NCI-H345 treated with DMSO at 0.1 percent for 48 hours (cell line): ENCODE results near the gene GMCL2.
A peak's percentile ranks its signal among the peaks of the same experiment; 100 is the strongest.
"Not testable (repeated sequence)": the region's sequence is repeated elsewhere in the genome, so short reads cannot be mapped to it uniquely, and the experiment has no call there.

Source experiments
- DNase-seq: peaks from one replicate; lab custom pipeline; 2025; ENCODE audit not compliant: unreplicated experiment; lab: John Stamatoyannopoulos, UW

Gene GMCL2

GRCh38 chr5:178187014-178187413, at the start of gene GMCL2:
Gene GMCL2 (minus strand): TSS chr5:178187371. CDS start chr5:178187299, 72 bp downstream.
- no peak for DNase-seq

GRCh38 chr5:178236679-178237078, 49.5 kb upstream of the GMCL2 start:
- DNase-seq = no peak

GRCh38 chr5:178236126-178236525, 49.0 kb upstream of the GMCL2 start:
- DNase-seq = no peak

GRCh38 chr5:178235588-178235974, 48.4 kb upstream of the GMCL2 start:
- no peak for DNase-seq

GRCh38 chr5:178234750-178235587, 47.8 kb upstream of the GMCL2 start:
- peak; percentile 56 for DNase-seq

GRCh38 chr5:178234121-178234749, 47.1 kb upstream of the GMCL2 start:
- peak; percentile 6 for DNase-seq

- no peak for DNase-seq
Measured at GRCh38 chr5:178232920-178233429, 45.8 kb upstream of the GMCL2 start.

GRCh38 chr5:178232124-178232919, 45.2 kb upstream of the GMCL2 start, which contains the start of gene PHYKPL:
Gene PHYKPL (minus strand): TSS chr5:178232802. CDS start chr5:178232550, 252 bp downstream.
- peak; percentile 38 for DNase-seq

GRCh38 chr5:178231539-178232123, 44.5 kb upstream of the GMCL2 start:
- DNase-seq = no peak

GRCh38 chr5:178230879-178231538, 43.8 kb upstream of the GMCL2 start:
- DNase-seq = no peak

- DNase-seq = no peak
Measured at GRCh38 chr5:178229861-178230260, 42.7 kb upstream of the GMCL2 start.

GRCh38 chr5:178229111-178229510, 41.9 kb upstream of the GMCL2 start:
- not testable (repeated sequence) for DNase-seq

GRCh38 chr5:178228609-178229008, 41.4 kb upstream of the GMCL2 start:
- DNase-seq = no peak

GRCh38 chr5:178227929-178228328, 40.8 kb upstream of the GMCL2 start:
- DNase-seq = no peak

- no peak for DNase-seq
Measured at GRCh38 chr5:178227138-178227659, 40.0 kb upstream of the GMCL2 start.

GRCh38 chr5:178225174-178225573, 38.0 kb upstream of the GMCL2 start:
- no peak for DNase-seq

- DNase-seq = no peak
Measured at GRCh38 chr5:178224403-178224802, 37.2 kb upstream of the GMCL2 start.

- DNase-seq = no peak
Measured at GRCh38 chr5:178223828-178224335, 36.7 kb upstream of the GMCL2 start.

GRCh38 chr5:178223196-178223773, 36.1 kb upstream of the GMCL2 start:
- no peak for DNase-seq

GRCh38 chr5:178222292-178222691, 35.1 kb upstream of the GMCL2 start:
- no peak for DNase-seq
